Measurements from ENCODE around the gene ARL8A. TPM values are rescaled to one million over a fixed set of nuclear protein-coding genes. Genes with fewer than 3 reads are reported as not detected.

ARL8A gene
- total RNA-seq, 6 experiments from 2014 or later, result 23.1 to 57.7 (median 36.1) TPM

DNA sequence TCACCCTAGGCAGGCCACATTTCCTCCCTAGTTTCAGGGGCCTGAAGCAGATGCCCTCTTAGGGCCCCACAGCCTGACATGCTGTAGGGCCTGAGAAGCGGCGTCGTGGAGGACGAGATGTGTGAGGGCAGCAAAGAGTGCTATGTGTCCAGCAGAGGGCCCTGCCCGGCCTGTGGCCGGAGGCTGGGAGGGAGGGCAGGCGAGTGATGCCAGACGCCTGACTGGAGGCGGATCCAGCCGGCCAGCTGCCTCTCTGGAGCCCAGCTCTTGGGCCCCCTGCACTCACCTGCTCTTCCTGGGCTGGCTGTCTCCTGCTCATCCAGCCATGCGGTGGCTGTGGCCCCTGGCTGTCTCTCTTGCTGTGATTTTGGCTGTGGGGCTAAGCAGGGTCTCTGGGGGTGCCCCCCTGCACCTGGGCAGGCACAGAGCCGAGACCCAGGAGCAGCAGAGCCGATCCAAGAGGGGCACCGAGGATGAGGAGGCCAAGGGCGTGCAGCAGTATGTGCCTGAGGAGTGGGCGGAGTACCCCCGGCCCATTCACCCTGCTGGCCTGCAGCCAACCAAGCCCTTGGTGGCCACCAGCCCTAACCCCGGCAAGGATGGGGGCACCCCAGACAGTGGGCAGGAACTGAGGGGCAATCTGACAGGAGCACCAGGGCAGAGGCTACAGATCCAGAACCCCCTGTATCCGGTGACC is 21.8 kb downstream of the ARL8A start, which contains the start of gene GPR37L1:
TSS of gene GPR37L1 (plus strand) at position 279 of the 697 bp plus-strand sequence. CDS start at position 326, 47 bp downstream.
- ATAC-seq (peak; percentile 57 to 72 (median 70)), DNase-seq (peak; percentile 70 to 76 (median 72))
- intact Hi-C loops (cut with DNase I), result loop anchor here (5.0 to 10.0 kb wide), 3 partner anchors 120 to 238 kb away; partner anchors contain the start of gene SHISA4 (in 1 of the 2)
- TF ChIP-seq, protein P1, sequence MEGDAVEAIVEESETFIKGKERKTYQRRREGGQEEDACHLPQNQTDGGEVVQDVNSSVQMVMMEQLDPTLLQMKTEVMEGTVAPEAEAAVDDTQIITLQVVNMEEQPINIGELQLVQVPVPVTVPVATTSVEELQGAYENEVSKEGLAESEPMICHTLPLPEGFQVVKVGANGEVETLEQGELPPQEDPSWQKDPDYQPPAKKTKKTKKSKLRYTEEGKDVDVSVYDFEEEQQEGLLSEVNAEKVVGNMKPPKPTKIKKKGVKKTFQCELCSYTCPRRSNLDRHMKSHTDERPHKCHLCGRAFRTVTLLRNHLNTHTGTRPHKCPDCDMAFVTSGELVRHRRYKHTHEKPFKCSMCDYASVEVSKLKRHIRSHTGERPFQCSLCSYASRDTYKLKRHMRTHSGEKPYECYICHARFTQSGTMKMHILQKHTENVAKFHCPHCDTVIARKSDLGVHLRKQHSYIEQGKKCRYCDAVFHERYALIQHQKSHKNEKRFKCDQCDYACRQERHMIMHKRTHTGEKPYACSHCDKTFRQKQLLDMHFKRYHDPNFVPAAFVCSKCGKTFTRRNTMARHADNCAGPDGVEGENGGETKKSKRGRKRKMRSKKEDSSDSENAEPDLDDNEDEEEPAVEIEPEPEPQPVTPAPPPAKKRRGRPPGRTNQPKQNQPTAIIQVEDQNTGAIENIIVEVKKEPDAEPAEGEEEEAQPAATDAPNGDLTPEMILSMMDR (IDR thresholded peaks at IDR 0.05), result peak; percentile 55 to 67 (median 56)
- TF ChIP-seq POLR2A (IDR thresholded peaks at IDR 0.05), result no peak
- no peaks in the 10 kb centered on the region for H3K9me3 ChIP-seq
- H3K36me3 ChIP-seq, result no peaks in the 10 kb centered on the region
- peaks cover 0 to 11% (median 5%) of the 10 kb centered on the region in 4 donors for H3K4me1 ChIP-seq
- no CpG with 5 or more reads among the region's 19 CpGs for WGBS (ENCODE audit: insufficient coverage, low coverage, low lambda C conversion rate, missing lambda C conversion rate)
- no peaks in the 10 kb centered on the region for H3K27me3 ChIP-seq
- H3K4me3 ChIP-seq, result no peak within 1 kb of the TSS
- H3K27ac ChIP-seq, result no peak within 1 kb of the TSS

DNA sequence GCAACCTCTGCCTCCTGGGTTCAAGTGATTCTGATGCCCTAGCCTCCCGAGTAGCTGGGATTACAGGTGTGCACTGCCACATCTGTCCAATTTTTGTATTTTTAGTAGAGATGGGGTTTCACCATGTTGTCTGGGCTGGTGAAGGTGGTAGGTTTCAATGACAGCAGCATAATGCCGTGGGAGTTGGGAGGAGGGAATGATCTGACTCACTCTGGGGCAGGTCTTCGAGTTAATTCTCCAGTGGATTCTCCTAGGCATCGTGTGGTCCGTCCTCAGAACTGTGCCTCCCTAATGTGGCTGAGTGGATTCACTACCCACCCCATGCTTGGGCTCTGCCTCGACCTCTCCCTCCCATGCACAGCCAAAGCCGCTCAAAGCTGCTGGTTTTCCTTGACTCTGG is 23.5 kb downstream of the ARL8A start:
- ATAC-seq (no peak), DNase-seq (no peak)
- TF ChIP-seq, protein P1 (IDR thresholded peaks at IDR 0.05), result no peak
- no peak for TF ChIP-seq POLR2A (IDR thresholded peaks at IDR 0.05)
- 55% methylated on average over 7 of the region's 7 CpGs for WGBS (ENCODE audit: insufficient coverage, low coverage, low lambda C conversion rate, missing lambda C conversion rate)
- H3K9me3 ChIP-seq, result no peaks in the 10 kb centered on the region
- H3K27me3 ChIP-seq, result no peaks in the 10 kb centered on the region
- no peaks in the 10 kb centered on the region for H3K36me3 ChIP-seq
- peaks cover 0 to 12% (median 6%) of the 10 kb centered on the region in 4 donors for H3K4me1 ChIP-seq
- H3K4me3 ChIP-seq, result no peak overlapping the region
- intact Hi-C loops (cut with DNase I), result loop anchor here (5.0 to 10.0 kb wide), 3 partner anchors 119 to 236 kb away; partner anchors contain the start of gene SHISA4 (in 1 of the 2)
- H3K27ac ChIP-seq, result no peak overlapping the region

DNA sequence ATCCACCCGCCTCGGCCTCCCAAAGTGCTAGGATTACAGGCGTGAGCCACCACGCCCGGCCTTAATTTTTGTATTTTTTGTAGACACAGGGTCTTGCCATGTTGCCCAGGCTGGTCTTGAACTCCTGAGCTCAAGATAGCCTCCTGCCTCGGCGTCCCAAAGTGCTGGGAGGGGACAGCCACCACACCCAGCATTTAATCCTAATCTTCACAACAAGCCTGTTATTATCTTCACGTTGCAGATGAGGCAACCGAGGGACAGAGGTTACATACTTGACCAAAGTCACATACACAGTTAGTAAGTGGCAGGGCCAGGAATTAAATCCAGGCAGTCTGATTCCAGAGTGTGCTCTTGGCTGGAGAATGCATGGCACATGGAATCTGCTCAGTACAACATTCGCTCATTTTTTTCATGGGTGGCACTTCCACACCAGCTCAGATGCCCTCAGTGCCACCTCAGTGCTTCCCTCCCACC is 26.6 kb downstream of the ARL8A start:
- intact Hi-C loops (cut with DNase I), result loop anchor here in 1 of 2 donors (2.0 kb wide), 1 partner anchor 111 kb away; no protein-coding TSS in a partner anchor
- Histone ChIP-seq H3K9me3 (no peaks in the 10 kb centered on the region), H3K4me3 (no peak overlapping the region), H3K4me1 (peaks cover 0 to 23% (median 10%) of the 10 kb centered on the region in 4 donors), H3K36me3 (no peaks in the 10 kb centered on the region), H3K27me3 (no peaks in the 10 kb centered on the region), H3K27ac (peak overlapping the region; percentile 30 to 42 (median 42))
- DNase-seq, result peak in 1 of 3 donors; percentile 78
- WGBS (ENCODE audit: insufficient coverage, low coverage, low lambda C conversion rate, missing lambda C conversion rate), result 21% methylated on average over 6 of the region's 10 CpGs
- peak; percentile 14 for TF ChIP-seq POLR2A (IDR thresholded peaks at IDR 0.05)
- TF ChIP-seq, protein P1 (IDR thresholded peaks at IDR 0.05), result no peak
- peak; percentile 65 to 72 (median 67) for ATAC-seq

DNA sequence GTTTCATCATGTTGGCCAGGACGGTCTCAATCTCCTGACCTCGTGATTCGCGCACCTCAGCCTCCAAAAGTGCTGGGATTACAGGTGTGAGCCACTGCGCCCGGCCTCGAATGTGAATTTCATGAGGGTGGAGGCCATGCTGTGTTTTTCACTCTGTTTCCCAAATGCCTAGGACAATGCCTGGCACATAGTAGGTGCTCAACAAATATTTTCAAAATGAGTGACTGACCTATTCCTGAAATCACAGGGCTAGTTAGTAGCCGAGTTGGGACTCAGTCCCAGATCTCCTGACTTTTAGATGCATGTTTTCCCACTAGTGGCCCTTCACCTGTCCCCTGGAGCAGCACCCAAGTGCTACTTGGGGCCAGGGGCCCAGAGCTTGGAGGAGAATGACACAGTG is 28.2 kb downstream of the ARL8A start:
- Histone ChIP-seq H3K9me3 (no peaks in the 10 kb centered on the region), H3K36me3 (no peaks in the 10 kb centered on the region), H3K4me3 (no peak overlapping the region), H3K27ac (no peak overlapping the region), H3K27me3 (no peaks in the 10 kb centered on the region), H3K4me1 (peaks cover 0 to 27% (median 13%) of the 10 kb centered on the region in 4 donors)
- WGBS (ENCODE audit: insufficient coverage, low coverage, low lambda C conversion rate, missing lambda C conversion rate), result 97% methylated on average over 6 of the region's 8 CpGs
- ATAC-seq (no peak), DNase-seq (no peak)
- intact Hi-C loops (cut with DNase I), result no loop called here
- TF ChIP-seq, protein P1 (IDR thresholded peaks at IDR 0.05), result no peak
- TF ChIP-seq POLR2A (IDR thresholded peaks at IDR 0.05), result no peak

Measured in right lobe of liver (tissue), 6 donors.